Thoracic aorta (tissue), 2 donors: ENCODE data around the gene LOXL4. TPM values are rescaled to one million over a fixed set of nuclear protein-coding genes. Genes with fewer than 3 reads are reported as not detected.
"Not testable (repeated sequence)": the region's sequence is repeated elsewhere in the genome, so short reads cannot be mapped to it uniquely, and the experiment has no call there.

Source experiments
- ATAC-seq: fragments of 150-250 bp; one replicate; pipeline ENCODE4 v1.8.0; 2017; ENCODE audit warnings: low read depth; ENCODE audit not compliant: insufficient number of reproducible peaks, low FRiP score
- DNase-seq: peaks from one replicate; pipeline ENCODE4 v3.0.0-alpha.2; 2020; ENCODE audit warnings: low spot score
- H3K27ac ChIP-seq, 2 donors: fragments of 200-600 bp; sonication (generic); 1 replicate in 1 of 2; 2 replicates in 1 of 2; pipeline ENCODE4 v1.5.1; 2016; ENCODE audit warnings: mild to moderate bottlenecking in 2 of 2, moderate library complexity in 2 of 2
- H3K27me3 ChIP-seq: fragments of 200-600 bp; sonication (generic); replicated peaks from 2 replicates; pipeline ENCODE4 v1.6.0; 2016; ENCODE audit warnings: mild to moderate bottlenecking; ENCODE audit not compliant: insufficient read depth
- H3K36me3 ChIP-seq: fragments of 200-600 bp; sonication (generic); one replicate; pipeline ENCODE4 v1.5.1; 2016
- H3K4me1 ChIP-seq, 2 donors: fragments of 200-600 bp; sonication (generic); 1 replicate in 1 of 2; 2 replicates in 1 of 2; pipeline versions ENCODE4 v1.5.1 to v1.6.0; 2016; ENCODE audit warnings: low read depth in 2 of 2, mild to moderate bottlenecking in 1 of 2; ENCODE audit not compliant: control insufficient read depth in 1 of 2
- H3K4me3 ChIP-seq: fragments of 200-600 bp; sonication (generic); 2 replicates; pipeline ENCODE4 v1.5.1; 2016; ENCODE audit warnings: mild to moderate bottlenecking
- H3K9me3 ChIP-seq: fragments of 200-600 bp; sonication (generic); 2 replicates; pipeline ENCODE4 v1.5.1; 2016
- CTCF ChIP-seq: fragments of 200-600 bp; sonication (generic); IDR thresholded peaks from one replicate; pipeline ENCODE4 v1.5.1; 2019; ENCODE audit warnings: antibody characterized with exemption
- total RNA-seq, 2 donors: library from RNA; depleted of rRNA; stranded (reverse); fragments of >200 nt; gene quantifications; one replicate each; pipeline versions ENCODE4 v1.1.0 to v1.2.3, GENCODE V29; 2016

Gene LOXL4
- total RNA-seq, 2 donors from 2014 or later: 15.4 to 24.5 TPM

- no peak for TF ChIP-seq CTCF
- no peaks in the 10 kb centered on the region for H3K9me3 ChIP-seq
- no peak overlapping the region for H3K4me3 ChIP-seq
- ATAC-seq (no peak), DNase-seq (no peak)
- H3K4me1 ChIP-seq: no peaks in the 10 kb centered on the region
- H3K27ac ChIP-seq: no peak overlapping the region
- H3K36me3 ChIP-seq: peaks cover 23% of the 10 kb centered on the region
- no peaks in the 10 kb centered on the region for H3K27me3 ChIP-seq
Measured at GRCh38 chr10:98235846-98236245, 32.1 kb downstream of the LOXL4 start.

GRCh38 chr10:98231417-98231816 lies 36.6 kb downstream of the LOXL4 start:
- TF ChIP-seq CTCF: no peak
- H3K9me3 ChIP-seq: no peaks in the 10 kb centered on the region
- H3K4me1 ChIP-seq: no peaks in the 10 kb centered on the region
- ATAC-seq (no peak), DNase-seq (no peak)
- H3K27me3 ChIP-seq: no peaks in the 10 kb centered on the region
- H3K4me3 ChIP-seq: no peak overlapping the region
- peaks cover 8% of the 10 kb centered on the region for H3K36me3 ChIP-seq
- no peak overlapping the region for H3K27ac ChIP-seq

- H3K36me3 ChIP-seq, H3K4me3 ChIP-seq, H3K27me3 ChIP-seq, H3K9me3 ChIP-seq, DNase-seq, ATAC-seq, H3K27ac ChIP-seq: not testable (repeated sequence)
- H3K4me1 ChIP-seq: peaks cover 14% of the 10 kb centered on the region in 2 donors
Measured at GRCh38 chr10:98228266-98228665, 39.7 kb downstream of the LOXL4 start.

GRCh38 chr10:98227713-98228112 lies 40.3 kb downstream of the LOXL4 start:
- not testable (repeated sequence) for H3K27ac ChIP-seq, H3K27me3 ChIP-seq, H3K4me3 ChIP-seq, ATAC-seq, H3K9me3 ChIP-seq, DNase-seq, H3K36me3 ChIP-seq
- H3K4me1 ChIP-seq: peaks cover 14% of the 10 kb centered on the region in 2 donors

GRCh38 chr10:98226508-98227144 lies 41.4 kb downstream of the LOXL4 start:
- Histone ChIP-seq H3K27ac (no peak overlapping the region), H3K9me3 (no peaks in the 10 kb centered on the region)
- ATAC-seq: no peak

GRCh38 chr10:98224996-98225395 lies 43.0 kb downstream of the LOXL4 start:
- H3K27me3 ChIP-seq: no peaks in the 10 kb centered on the region
- H3K27ac ChIP-seq: no peak overlapping the region
- peaks cover 14% of the 10 kb centered on the region in 2 donors for H3K4me1 ChIP-seq
- ATAC-seq: no peak
- no peaks in the 10 kb centered on the region for H3K36me3 ChIP-seq
- H3K9me3 ChIP-seq: peaks cover 2% of the 10 kb centered on the region
- no peak for DNase-seq
- no peak overlapping the region for H3K4me3 ChIP-seq
- no peak for TF ChIP-seq CTCF

More at GRCh38 chr10:98226508-98227144, 41.4 kb downstream of the LOXL4 start:
- no peaks in the 10 kb centered on the region for H3K36me3 ChIP-seq
- no peaks in the 10 kb centered on the region for H3K27me3 ChIP-seq
- peaks cover 14% of the 10 kb centered on the region in 2 donors for H3K4me1 ChIP-seq
- TF ChIP-seq CTCF: no peak
- H3K4me3 ChIP-seq: no peak overlapping the region
- DNase-seq: no peak
